Astrocyte (in vitro differentiated cells and primary cell): Measurements from ENCODE around the gene RAB26. TPM values are rescaled to one million over a fixed set of nuclear protein-coding genes. Genes with fewer than 3 reads are reported as not detected.

ENCODE experiments used
- DNase-seq: peaks from one replicate; pipeline ENCODE4 v3.0.0-alpha.2; 2010; ENCODE audit warnings: low read depth
- FAIRE-seq: peaks from 2 replicates; lab custom pipeline; 2011; peaks lifted over from hg19 to GRCh38; lab: Jason Lieb, UNC
- H2AFZ ChIP-seq: 2 replicates; pipeline ENCODE4 v1.6.0; 2012; ENCODE audit warnings: low read depth, low read length, inconsistent platforms
- H3K27ac ChIP-seq: 2 replicates; pipeline ENCODE4 v1.5.1; 2011; ENCODE audit warnings: low read depth, low read length, inconsistent platforms
- H3K27me3 ChIP-seq: 2 replicates; pipeline ENCODE4 v1.6.0; 2011; ENCODE audit warnings: low read length, inconsistent platforms; ENCODE audit not compliant: insufficient read depth
- H3K36me3 ChIP-seq: 2 replicates; pipeline ENCODE4 v1.5.1; 2011; ENCODE audit warnings: low read length, inconsistent platforms; ENCODE audit not compliant: insufficient read depth
- H3K4me1 ChIP-seq: 2 replicates; pipeline ENCODE4 v1.5.1; 2011; ENCODE audit warnings: low read length, inconsistent platforms; ENCODE audit not compliant: insufficient read depth
- H3K4me2 ChIP-seq: 2 replicates; pipeline ENCODE4 v1.6.0; 2012; ENCODE audit warnings: low read length, inconsistent platforms
- H3K4me3 ChIP-seq: 2 replicates; pipeline ENCODE4 v1.5.1; 2011; ENCODE audit warnings: low read depth, mild to moderate bottlenecking, low read length, inconsistent platforms; ENCODE audit not compliant: insufficient read depth
- H3K79me2 ChIP-seq: 2 replicates; pipeline ENCODE4 v1.6.0; 2012; ENCODE audit warnings: mild to moderate bottlenecking, low read length, inconsistent platforms; ENCODE audit not compliant: insufficient read depth
- H3K9ac ChIP-seq: 2 replicates; pipeline ENCODE4 v1.6.0; 2012; ENCODE audit warnings: mild to moderate bottlenecking, low read length, inconsistent platforms
- H3K9me3 ChIP-seq: 2 replicates; pipeline ENCODE4 v1.5.1; 2012; ENCODE audit warnings: low read depth, mild to moderate bottlenecking, low read length, inconsistent platforms; ENCODE audit not compliant: insufficient read depth
- H4K20me1 ChIP-seq: 2 replicates; pipeline ENCODE4 v1.6.0; 2012; ENCODE audit warnings: low read length, inconsistent platforms; ENCODE audit not compliant: insufficient read depth
- H3K27ac Mint-ChIP-seq: one replicate; pipeline ENCODE4 v1.8.0; 2021; ENCODE audit warnings: mild to moderate bottlenecking, mixed read lengths; ENCODE audit not compliant: unreplicated experiment
- H3K27me3 Mint-ChIP-seq: one replicate; pipeline ENCODE4 v1.8.0; 2021; ENCODE audit warnings: low read depth, mixed read lengths; ENCODE audit not compliant: unreplicated experiment
- H3K36me3 Mint-ChIP-seq: one replicate; pipeline ENCODE4 v1.8.0; 2021; ENCODE audit warnings: low read depth, mixed read lengths; ENCODE audit not compliant: unreplicated experiment
- H3K4me1 Mint-ChIP-seq: one replicate; pipeline ENCODE4 v1.8.0; 2021; ENCODE audit warnings: low read depth, mixed read lengths; ENCODE audit not compliant: unreplicated experiment
- H3K4me3 Mint-ChIP-seq: one replicate; pipeline ENCODE4 v1.8.0; 2021; ENCODE audit warnings: mild to moderate bottlenecking, moderate library complexity, mixed read lengths; ENCODE audit not compliant: unreplicated experiment
- H3K9me3 Mint-ChIP-seq: one replicate; pipeline ENCODE4 v1.8.0; 2021; ENCODE audit warnings: mild to moderate bottlenecking, mixed read lengths; ENCODE audit not compliant: unreplicated experiment
- CTCF ChIP-seq: IDR thresholded peaks from 2 replicates; pipeline ENCODE4 v1.5.1; 2011; ENCODE audit warnings: low read depth, mild to moderate bottlenecking, inconsistent platforms, low read length, moderate library complexity; ENCODE audit not compliant: insufficient read depth
- EZH2 ChIP-seq: IDR thresholded peaks from 2 replicates; pipeline ENCODE4 v1.6.1; 2012; ENCODE audit warnings: mild to moderate bottlenecking, low read length, inconsistent platforms; ENCODE audit not compliant: insufficient read depth
- total RNA-seq: library from RNA; stranded (reverse); gene quantifications from 2 replicates; pipeline ENCODE4 v1.2.1, GENCODE V29; 2021

The RAB26 gene
- total RNA-seq, 1 donor from 2014 or later = 1.4 TPM

GRCh38 chr16:2142942-2143877 is 5.2 kb upstream of the RAB26 start:
- Histone ChIP-seq H3K79me2 (no peaks in the 10 kb centered on the region), H3K4me2 (no peak overlapping the region), H3K9ac (no peak overlapping the region), H3K27ac (no peak overlapping the region), H3K4me3 (no peak overlapping the region), H3K27me3 (no peaks in the 10 kb centered on the region), H2AFZ (no peak overlapping the region), H3K36me3 (no peaks in the 10 kb centered on the region), H3K4me1 (peaks cover 3% of the 10 kb centered on the region), H4K20me1 (peaks cover 18% of the 10 kb centered on the region), H3K9me3 (no peaks in the 10 kb centered on the region)
- H3K4me1 Mint-ChIP-seq = no peaks in the 10 kb centered on the region
- TF ChIP-seq EZH2 (no peak), CTCF (no peak)
- DNase-seq (no peak), FAIRE-seq (no peak)
- no peak overlapping the region for H3K4me3 Mint-ChIP-seq
- no peaks in the 10 kb centered on the region for H3K36me3 Mint-ChIP-seq
- no peaks in the 10 kb centered on the region for H3K27me3 Mint-ChIP-seq
- H3K27ac Mint-ChIP-seq = no peak overlapping the region
- no peaks in the 10 kb centered on the region for H3K9me3 Mint-ChIP-seq

- Mint-ChIP-seq H3K27me3 (no peaks in the 10 kb centered on the region), H3K4me3 (no peak overlapping the region), H3K27ac (no peak overlapping the region), H3K36me3 (no peaks in the 10 kb centered on the region), H3K9me3 (no peaks in the 10 kb centered on the region), H3K4me1 (no peaks in the 10 kb centered on the region)
- peaks cover 8% of the 10 kb centered on the region for H3K4me1 ChIP-seq
- no peaks in the 10 kb centered on the region for H3K79me2 ChIP-seq
- no peak overlapping the region for H3K9ac ChIP-seq
- no peak for DNase-seq
- TF ChIP-seq CTCF (no peak), EZH2 (no peak)
- no peak overlapping the region for H3K4me2 ChIP-seq
- no peak overlapping the region for H3K4me3 ChIP-seq
- H2AFZ ChIP-seq = no peak overlapping the region
- no peaks in the 10 kb centered on the region for H3K36me3 ChIP-seq
- H3K9me3 ChIP-seq = no peaks in the 10 kb centered on the region
- FAIRE-seq = no peak
- H4K20me1 ChIP-seq = peaks cover 20% of the 10 kb centered on the region
- H3K27me3 ChIP-seq = no peaks in the 10 kb centered on the region
- no peak overlapping the region for H3K27ac ChIP-seq
Measured at GRCh38 chr16:2143878-2144485, 4.4 kb upstream of the RAB26 start.
